ENCODE results near the gene ITPRIPL2. TPM values are rescaled to one million over a fixed set of nuclear protein-coding genes. Genes with fewer than 3 reads are reported as not detected.

Gene ITPRIPL2
- total and polyA plus RNA-seq, 3 donors from 2014 or later = 8.5 to 24.6 (median 15.7) TPM

- 58 to 61% methylated on average over 2 of the region's 2 CpGs for WGBS, 2 donors
- Histone ChIP-seq H3K9me3 (no peaks in the 10 kb centered on the region), H3K27ac (no peak overlapping the region), H3K36me3 (ENCODE audit: low read depth, missing control alignments) (no peaks in the 10 kb centered on the region), H3K27me3 (no peaks in the 10 kb centered on the region), H3K4me1 (no peaks in the 10 kb centered on the region), H3K4me3 (no peak overlapping the region)
- DNase-seq = no peak
- no peak for TF ChIP-seq POLR2A (IDR thresholded peaks at IDR 0.05)
- TF ChIP-seq, protein P1, sequence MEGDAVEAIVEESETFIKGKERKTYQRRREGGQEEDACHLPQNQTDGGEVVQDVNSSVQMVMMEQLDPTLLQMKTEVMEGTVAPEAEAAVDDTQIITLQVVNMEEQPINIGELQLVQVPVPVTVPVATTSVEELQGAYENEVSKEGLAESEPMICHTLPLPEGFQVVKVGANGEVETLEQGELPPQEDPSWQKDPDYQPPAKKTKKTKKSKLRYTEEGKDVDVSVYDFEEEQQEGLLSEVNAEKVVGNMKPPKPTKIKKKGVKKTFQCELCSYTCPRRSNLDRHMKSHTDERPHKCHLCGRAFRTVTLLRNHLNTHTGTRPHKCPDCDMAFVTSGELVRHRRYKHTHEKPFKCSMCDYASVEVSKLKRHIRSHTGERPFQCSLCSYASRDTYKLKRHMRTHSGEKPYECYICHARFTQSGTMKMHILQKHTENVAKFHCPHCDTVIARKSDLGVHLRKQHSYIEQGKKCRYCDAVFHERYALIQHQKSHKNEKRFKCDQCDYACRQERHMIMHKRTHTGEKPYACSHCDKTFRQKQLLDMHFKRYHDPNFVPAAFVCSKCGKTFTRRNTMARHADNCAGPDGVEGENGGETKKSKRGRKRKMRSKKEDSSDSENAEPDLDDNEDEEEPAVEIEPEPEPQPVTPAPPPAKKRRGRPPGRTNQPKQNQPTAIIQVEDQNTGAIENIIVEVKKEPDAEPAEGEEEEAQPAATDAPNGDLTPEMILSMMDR (IDR thresholded peaks at IDR 0.05) = no peak
- intact Hi-C loops (cut with DNase I; ENCODE audit: low total_unique reads) = no loop called here
Observed at GRCh38 chr16:19140396-19140795, 26.6 kb downstream of the ITPRIPL2 start.

- Histone ChIP-seq H3K4me3 (no peak overlapping the region), H3K27ac (no peak overlapping the region), H3K27me3 (no peaks in the 10 kb centered on the region), H3K36me3 (ENCODE audit: low read depth, missing control alignments) (no peaks in the 10 kb centered on the region), H3K4me1 (no peaks in the 10 kb centered on the region), H3K9me3 (no peaks in the 10 kb centered on the region)
- 92 to 95% methylated on average over 8 of the region's 8 CpGs for WGBS, 2 donors
- intact Hi-C loops (cut with DNase I; ENCODE audit: low total_unique reads) = no loop called here
- no peak for DNase-seq
- no peak for TF ChIP-seq POLR2A (IDR thresholded peaks at IDR 0.05)
- TF ChIP-seq, protein P1 (IDR thresholded peaks at IDR 0.05) = no peak
Observed at GRCh38 chr16:19142939-19143598, 29.3 kb downstream of the ITPRIPL2 start.

DNA sequence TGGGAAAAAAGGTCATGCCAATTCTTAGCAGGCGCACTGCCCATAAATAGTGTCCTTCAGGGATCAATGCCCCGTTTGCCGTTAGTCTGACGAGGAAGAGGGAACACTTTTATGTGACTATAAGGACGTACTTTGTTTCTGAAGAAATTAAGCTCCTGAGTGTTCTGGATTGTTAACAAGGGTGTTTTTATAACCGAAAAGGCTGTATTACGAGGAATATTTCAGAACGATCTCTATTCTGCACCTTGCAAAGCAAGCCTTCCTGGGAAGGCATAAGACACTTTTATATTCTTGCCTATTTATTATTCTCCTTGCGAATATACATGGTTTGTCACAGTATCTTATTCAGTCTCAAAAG is 29.8 kb downstream of the ITPRIPL2 start:
- DNase-seq = no peak
- TF ChIP-seq POLR2A (IDR thresholded peaks at IDR 0.05) = no peak
- TF ChIP-seq, protein P1 (IDR thresholded peaks at IDR 0.05) = no peak
- 85 to 88% methylated on average over 9 of the region's 9 CpGs for WGBS, 2 donors
- no peaks in the 10 kb centered on the region for H3K27me3 ChIP-seq
- H3K36me3 ChIP-seq (ENCODE audit: low read depth, missing control alignments) = no peaks in the 10 kb centered on the region
- H3K4me3 ChIP-seq = no peak overlapping the region
- no peak overlapping the region for H3K27ac ChIP-seq
- no peaks in the 10 kb centered on the region for H3K4me1 ChIP-seq
- H3K9me3 ChIP-seq = no peaks in the 10 kb centered on the region
- intact Hi-C loops (cut with DNase I; ENCODE audit: low total_unique reads) = no loop called here

- Histone ChIP-seq H3K27ac (no peak overlapping the region), H3K9me3 (no peaks in the 10 kb centered on the region), H3K27me3 (no peaks in the 10 kb centered on the region), H3K36me3 (ENCODE audit: low read depth, missing control alignments) (no peaks in the 10 kb centered on the region), H3K4me3 (no peak overlapping the region), H3K4me1 (no peaks in the 10 kb centered on the region)
- DNase-seq = no peak
- intact Hi-C loops (cut with DNase I; ENCODE audit: low total_unique reads) = no loop called here
- WGBS, 2 donors = 68 to 86% methylated on average over 3 of the region's 3 CpGs
- TF ChIP-seq, protein P1 (IDR thresholded peaks at IDR 0.05) = no peak
- TF ChIP-seq POLR2A (IDR thresholded peaks at IDR 0.05) = no peak
Observed at GRCh38 chr16:19145010-19145409, 31.2 kb downstream of the ITPRIPL2 start.

GRCh38 chr16:19147126-19147525 is 33.4 kb downstream of the ITPRIPL2 start:
- H3K27ac ChIP-seq = no peak overlapping the region
- intact Hi-C loops (cut with DNase I; ENCODE audit: low total_unique reads) = no loop called here
- no peak for DNase-seq
- no peak for TF ChIP-seq POLR2A (IDR thresholded peaks at IDR 0.05)
- 64 to 66% methylated on average over 4 of the region's 4 CpGs for WGBS, 2 donors
- no peak overlapping the region for H3K4me3 ChIP-seq
- H3K9me3 ChIP-seq = no peaks in the 10 kb centered on the region
- H3K4me1 ChIP-seq = no peaks in the 10 kb centered on the region
- H3K27me3 ChIP-seq = no peaks in the 10 kb centered on the region
- H3K36me3 ChIP-seq (ENCODE audit: low read depth, missing control alignments) = no peaks in the 10 kb centered on the region

Data from testis (tissue), 3 donors.